ENCODE data around the gene MOK.

GRCh38 chr14:102236026-102236425 lies 68.9 kb downstream of the MOK start:
- TF ChIP-seq POLR2A (IDR thresholded peaks at IDR 0.05) = no peak
- TF ChIP-seq CTCF (IDR thresholded peaks at IDR 0.05) = no peak
- TF ChIP-seq POLR2AphosphoS5 (IDR thresholded peaks at IDR 0.05) = no peak
